OCI-M2 (cell line): ENCODE measurements around the gene CACNA2D3.

Experiments
- DNase-seq: peaks from one replicate; lab custom pipeline; 2025; ENCODE audit not compliant: unreplicated experiment; lab: John Stamatoyannopoulos, UW

The CACNA2D3 gene

DNA sequence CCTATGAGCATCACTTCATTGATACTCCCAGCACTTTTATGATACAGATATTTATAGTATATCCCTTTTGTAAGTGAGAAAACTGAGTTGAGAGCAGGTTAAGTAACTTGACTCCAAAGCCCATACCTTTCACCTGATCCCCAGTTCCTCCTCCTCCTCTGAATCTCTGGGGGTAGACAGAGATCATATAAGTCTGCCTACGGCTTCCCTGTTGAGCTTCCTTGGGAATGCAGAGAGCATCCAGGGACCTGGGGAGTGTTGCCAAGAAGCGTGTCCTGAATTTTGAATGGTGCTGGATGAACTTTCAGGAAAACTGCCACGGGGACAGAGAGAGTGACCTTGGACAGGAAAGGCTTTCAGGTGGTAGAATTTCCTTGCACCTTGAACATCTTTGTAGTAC is 537.0 kb downstream of the CACNA2D3 start:
- no peak for DNase-seq

GRCh38 chr3:54660714-54661132 is 538.4 kb downstream of the CACNA2D3 start:
- no peak for DNase-seq

DNA sequence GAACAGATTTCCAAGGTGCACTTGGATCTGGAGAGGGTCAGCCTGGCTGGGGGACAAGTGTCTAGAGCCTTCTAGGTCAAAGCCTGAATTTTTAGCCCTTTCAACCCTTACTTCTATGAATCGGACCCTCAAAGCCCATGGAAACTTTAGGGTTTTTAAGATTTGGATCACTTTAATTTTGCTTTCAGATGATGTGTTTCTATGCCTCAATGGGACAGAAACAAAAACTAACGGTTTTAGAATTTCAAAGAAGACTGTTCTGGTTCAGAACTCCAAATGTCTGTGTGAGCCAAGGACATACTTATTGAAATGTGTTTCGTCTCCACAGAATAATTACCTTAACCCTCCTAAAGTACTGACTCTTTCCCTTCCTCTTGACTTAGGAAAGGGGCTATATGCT is 538.8 kb downstream of the CACNA2D3 start:
- DNase-seq = no peak

DNA sequence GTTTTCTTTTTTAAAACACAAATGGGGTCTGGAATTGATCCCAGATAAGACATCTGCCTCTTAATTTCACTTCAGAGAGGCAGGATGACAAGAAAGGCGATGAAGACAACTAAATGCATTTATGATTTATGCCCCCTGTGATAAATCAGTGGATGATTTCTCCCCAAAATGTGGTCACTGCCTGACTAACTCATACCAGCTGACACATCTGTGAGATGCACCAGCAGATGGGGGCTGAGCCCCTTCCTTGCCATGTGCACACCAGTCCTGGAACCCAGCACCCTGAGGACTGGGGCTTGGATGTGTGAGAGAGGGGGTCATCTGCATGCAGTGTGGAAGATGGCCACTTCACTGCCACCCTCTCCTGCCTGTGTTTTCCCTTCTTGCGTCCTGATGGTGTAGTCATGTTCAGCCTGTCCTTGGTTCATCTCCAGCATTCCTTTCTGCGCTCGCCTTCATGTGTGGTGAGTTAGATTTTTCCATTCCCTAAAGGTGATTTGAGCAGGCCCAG is 541.2 kb downstream of the CACNA2D3 start:
- DNase-seq = no peak

DNA sequence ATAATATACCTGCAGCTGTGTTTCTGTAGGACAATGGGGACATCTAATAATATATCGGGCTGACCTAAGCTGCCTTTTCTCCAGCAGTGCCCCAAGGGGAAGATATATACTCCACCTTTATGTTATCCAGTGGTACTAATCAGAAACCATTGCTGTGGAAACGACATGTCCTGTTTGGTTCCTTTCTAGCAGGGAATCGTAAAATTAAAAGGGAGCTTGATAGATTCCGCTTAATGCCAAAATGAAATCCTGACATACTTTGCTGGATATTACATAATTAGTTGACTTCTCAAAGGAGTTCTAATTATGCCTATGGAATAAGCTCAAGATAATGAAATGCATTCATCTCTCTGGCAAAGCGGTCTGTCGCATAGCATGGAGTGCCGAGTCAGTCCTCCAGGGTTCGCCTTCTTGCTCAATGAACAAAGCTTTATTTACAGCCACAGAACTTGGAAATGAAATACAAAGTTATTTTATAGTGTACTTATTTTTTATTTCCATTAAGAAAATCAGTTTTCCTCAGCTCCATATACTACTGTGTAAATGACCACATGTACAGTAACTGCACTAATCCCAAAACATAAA is 542.8 kb downstream of the CACNA2D3 start:
- no peak for DNase-seq

- DNase-seq = no peak
These were observed 545.9 kb downstream of the CACNA2D3 start for GRCh38 chr3:54668236-54668635.

- DNase-seq = no peak
These were observed 548.0 kb downstream of the CACNA2D3 start for GRCh38 chr3:54670201-54671000.

DNA sequence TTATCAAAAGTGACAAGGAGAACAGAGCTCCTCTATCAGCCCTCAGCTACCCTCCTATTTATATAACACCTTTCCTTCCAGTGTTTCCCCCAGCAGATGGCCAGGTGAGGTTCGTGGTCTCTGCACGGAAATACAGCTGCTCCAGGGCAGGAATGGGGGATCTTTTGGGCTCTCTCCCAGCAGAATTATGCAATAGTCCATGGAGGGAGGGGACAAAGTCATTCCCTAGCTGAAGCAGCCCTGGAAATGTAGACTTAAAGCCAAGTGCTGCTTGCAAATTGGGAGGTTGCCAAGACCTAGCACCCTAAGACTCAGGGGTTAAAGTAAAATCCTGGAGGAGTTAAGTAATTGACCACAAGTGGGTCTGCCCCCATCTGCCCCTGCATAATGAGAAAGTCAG is 549.2 kb downstream of the CACNA2D3 start:
- DNase-seq = no peak

DNA sequence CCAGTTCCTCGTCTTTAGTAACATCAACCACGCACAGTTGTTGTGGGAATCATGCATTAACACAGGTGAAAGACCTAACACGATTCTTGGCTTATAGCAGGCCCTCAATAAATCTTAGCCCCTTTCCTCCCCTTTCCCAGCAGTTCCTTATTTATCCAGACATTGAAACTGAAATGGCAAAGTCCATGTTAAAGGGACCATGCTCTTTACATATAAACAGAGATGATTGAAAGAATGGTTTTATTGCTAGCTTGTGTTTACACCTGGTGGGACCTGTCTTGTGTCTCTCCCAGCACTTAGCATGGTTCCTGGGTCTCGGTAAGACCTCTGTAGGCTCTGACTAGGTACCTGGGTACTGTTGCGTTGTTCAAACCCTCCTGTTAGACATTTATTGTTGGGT is 553.7 kb downstream of the CACNA2D3 start:
- DNase-seq = no peak

- DNase-seq = no peak
These were observed 559.4 kb downstream of the CACNA2D3 start for GRCh38 chr3:54681706-54682105.

DNA sequence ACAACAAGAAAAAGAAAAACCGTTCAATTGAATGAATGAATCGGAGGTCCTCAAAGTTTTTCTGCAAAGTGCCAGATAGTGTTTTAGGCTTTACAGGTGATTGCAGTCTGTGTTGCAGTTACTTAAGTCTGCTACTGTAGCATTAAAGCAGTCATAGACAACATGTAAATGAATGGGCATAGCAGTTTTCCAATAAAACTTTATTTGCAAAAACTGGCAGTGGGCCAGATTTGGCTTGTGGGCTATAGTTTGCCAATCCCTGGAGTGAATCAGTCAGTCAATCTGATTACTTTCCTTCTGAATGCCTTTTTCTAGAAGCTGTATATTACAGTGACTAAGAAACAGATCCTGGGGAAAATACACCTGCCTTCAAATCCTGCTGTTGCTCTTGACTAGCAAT is 562.9 kb downstream of the CACNA2D3 start:
- no peak for DNase-seq

DNA sequence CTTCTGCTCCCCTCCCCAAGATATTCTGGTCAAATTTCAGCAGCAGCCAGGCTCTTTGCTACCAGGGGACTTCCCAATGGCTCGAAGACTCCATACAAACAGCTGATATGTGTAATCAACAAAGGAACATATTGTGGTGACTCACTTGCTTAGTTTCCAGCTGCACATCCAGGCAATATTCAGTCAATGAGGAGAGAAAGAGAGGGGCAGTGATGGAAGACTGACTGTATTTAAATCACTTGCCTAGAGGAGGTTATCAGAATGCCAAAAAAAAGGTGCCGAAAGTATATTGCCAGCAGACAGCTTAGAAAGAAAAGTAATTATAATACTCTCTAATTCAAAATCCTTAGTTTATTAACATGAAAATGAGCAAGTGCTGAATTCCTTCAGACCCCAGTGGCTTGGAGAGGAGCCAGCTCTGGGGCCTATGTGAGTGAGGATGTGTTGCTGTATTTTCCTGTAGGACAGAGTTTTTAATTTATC is 569.0 kb downstream of the CACNA2D3 start:
- DNase-seq = no peak

DNA sequence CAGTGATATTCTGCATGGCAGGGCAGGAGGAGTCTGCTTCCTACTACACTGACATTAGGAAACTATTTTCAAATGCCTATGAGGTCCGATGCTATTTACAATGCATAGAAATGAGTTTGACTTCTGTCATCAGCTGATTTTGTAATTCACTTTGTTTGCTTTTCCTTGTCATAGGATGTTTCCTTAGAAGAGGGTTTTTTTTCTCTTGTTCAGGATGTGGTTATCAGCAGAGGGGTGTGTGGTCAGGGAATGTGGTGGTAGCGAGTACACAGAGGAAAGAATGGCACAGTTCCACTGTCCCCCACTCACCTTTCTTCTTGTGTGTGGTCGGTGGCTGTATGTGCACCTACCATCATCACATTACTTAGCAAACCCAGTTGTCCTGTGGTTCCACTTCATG is 574.0 kb downstream of the CACNA2D3 start:
- no peak for DNase-seq

DNA sequence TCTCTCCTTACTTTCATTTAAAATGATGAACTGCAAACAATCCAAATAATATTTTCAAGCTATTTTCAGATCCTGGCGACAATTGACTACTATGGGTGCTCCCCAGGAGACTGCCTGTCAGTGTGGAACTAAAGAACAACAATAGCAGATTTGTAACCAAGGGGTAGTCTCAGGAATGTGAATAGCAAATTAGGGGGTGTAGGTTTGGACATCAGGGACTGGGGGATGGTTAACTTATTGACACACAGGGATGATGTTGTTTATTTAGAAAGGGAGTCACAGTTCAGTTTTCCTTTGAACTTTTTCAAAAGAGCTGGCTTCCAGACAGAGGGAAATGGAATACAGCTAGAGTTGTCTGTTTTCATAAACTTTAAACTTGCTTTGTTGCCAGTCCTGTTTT is 575.7 kb downstream of the CACNA2D3 start:
- no peak for DNase-seq

GRCh38 chr3:54703923-54704322 is 581.6 kb downstream of the CACNA2D3 start:
- no peak for DNase-seq

GRCh38 chr3:54705730-54706129 is 583.4 kb downstream of the CACNA2D3 start:
- no peak for DNase-seq

DNA sequence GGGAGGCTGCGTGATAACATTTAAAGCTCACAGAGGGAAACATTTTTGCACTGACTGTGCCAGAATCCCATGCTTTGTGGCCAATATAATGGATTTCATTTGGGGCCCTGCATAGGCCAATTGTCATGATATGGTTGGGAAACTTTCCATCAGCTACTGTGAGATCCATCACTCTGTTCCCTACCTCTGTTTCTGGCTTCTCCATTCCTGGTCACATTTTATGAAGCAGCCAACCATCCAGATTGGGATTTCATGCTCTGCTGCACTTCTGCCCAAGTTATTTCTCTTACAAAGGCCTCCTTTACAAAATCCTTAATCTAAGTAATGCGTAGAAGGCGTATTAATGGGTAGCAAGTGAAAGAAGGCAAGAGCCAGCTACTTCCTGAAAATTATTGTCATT is 584.4 kb downstream of the CACNA2D3 start:
- no peak for DNase-seq

GRCh38 chr3:54709785-54710184 is 587.4 kb downstream of the CACNA2D3 start:
- DNase-seq = no peak

- no peak for DNase-seq
These were observed 588.6 kb downstream of the CACNA2D3 start for GRCh38 chr3:54710954-54711353.

DNA sequence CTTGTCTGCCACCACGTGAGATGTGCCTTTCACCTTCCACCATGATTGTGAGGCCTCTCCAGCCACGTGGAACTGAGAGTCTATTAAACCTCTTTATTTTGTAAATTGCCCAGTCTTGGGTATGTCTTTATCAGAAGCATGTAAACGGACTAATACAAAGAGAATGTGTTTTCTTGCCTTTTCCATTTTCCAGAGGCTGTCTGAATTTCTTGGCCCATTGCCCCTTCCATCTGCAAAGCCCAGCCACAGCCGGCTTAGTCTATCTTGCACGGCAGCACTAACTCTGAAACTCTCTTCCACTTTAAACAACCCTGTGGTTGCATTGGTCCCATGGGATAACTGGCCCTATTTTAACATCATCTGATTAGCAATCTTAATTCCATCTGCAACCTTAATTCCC is 590.2 kb downstream of the CACNA2D3 start:
- no peak for DNase-seq

DNA sequence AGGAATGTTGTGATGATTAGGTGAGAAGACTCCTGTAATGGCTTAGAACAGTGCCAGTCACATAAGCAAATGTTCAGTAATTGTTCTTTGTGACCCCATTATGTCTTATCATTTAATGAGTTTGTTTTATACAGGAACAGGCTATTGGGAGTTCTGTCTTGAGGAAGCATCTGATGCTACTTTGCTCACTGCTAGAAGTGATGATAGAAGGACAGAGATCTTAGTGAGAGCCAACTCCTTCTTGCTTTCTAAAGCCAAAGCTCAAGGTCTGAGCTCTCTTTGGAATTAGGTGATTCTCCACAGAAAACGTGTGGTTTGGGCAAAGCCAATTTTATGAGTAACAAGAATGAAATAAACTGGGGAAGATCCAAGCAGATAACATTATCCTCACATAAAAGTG is 590.7 kb downstream of the CACNA2D3 start:
- no peak for DNase-seq

DNA sequence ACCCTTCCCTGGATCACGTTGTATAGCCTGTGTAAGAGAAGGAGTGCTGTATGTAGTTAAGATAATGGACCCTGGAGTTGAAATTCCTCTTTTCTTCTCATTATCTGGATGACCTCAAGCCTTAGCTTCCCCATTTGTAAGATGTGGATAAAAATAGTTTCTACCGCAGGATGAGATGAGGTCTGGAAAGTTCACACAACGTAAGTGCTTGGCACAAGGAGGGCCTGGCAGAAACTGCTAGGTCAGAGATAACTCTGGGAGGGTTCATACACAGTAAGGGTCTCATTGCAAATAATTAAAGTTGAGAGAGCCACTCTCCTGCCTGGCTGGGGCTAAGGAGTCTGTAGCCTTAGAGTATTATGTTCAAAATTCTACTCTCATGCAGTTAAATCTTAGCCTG is 591.1 kb downstream of the CACNA2D3 start:
- no peak for DNase-seq
